H1 (cell line): ENCODE data around the gene LCN15. TPM values are rescaled to one million over a fixed set of nuclear protein-coding genes. Genes with fewer than 3 reads are reported as not detected.

Experiments used
- CTCF ChIA-PET: fragments of 300-600 bp; sonication (Branson Sonifier 250); formaldehyde crosslinking; loops from one replicate; lab custom pipeline; 2021; ENCODE audit not compliant: partially characterized antibody; lab: Charles Lee
- POLR2A ChIA-PET: fragments of 300-600 bp; sonication (Branson Sonifier 250); formaldehyde crosslinking; loops from one replicate; lab custom pipeline; 2021; ENCODE audit warnings: inconsistent platforms; ENCODE audit not compliant: partially characterized antibody; lab: Charles Lee
- DNase-seq, 2 experiments: peaks; one replicate each; pipeline versions ENCODE4 v3.0.0 to v3.0.0-alpha.2; 2010 to 2022; ENCODE audit warnings: low spot score in 2 of 2, low read depth in 1 of 2, mixed read lengths in 1 of 2
- FAIRE-seq: peaks from 2 replicates; lab custom pipeline; 2011; peaks lifted over from hg19 to GRCh38; lab: Jason Lieb, UNC
- H2AFZ ChIP-seq: 2 replicates; pipeline ENCODE4 v1.8.1; 2012; ENCODE audit warnings: low read length, inconsistent platforms
- H2AK5ac ChIP-seq: 2 replicates; pipeline ENCODE4 v1.6.1; 2013; ENCODE audit warnings: low read depth, low read length
- H2BK120ac ChIP-seq: replicated peaks from 2 replicates; pipeline ENCODE3; 2013; ENCODE audit warnings: low read depth, low read length, inconsistent platforms
- H2BK12ac ChIP-seq: 2 replicates; pipeline ENCODE4 v1.6.1; 2013; ENCODE audit warnings: low read depth, low read length
- H2BK15ac ChIP-seq: 2 replicates; pipeline ENCODE4 v1.6.1; 2013; ENCODE audit warnings: low read length
- H2BK20ac ChIP-seq: 2 replicates; pipeline ENCODE4 v1.6.1; 2013; ENCODE audit warnings: low read length
- H2BK5ac ChIP-seq: 2 replicates; pipeline ENCODE4 v1.6.1; 2013; ENCODE audit warnings: low read depth, low read length
- H3K14ac ChIP-seq: 2 replicates; pipeline ENCODE4 v1.6.1; 2013; ENCODE audit warnings: inconsistent platforms; ENCODE audit not compliant: insufficient read length
- H3K18ac ChIP-seq: 2 replicates; pipeline ENCODE4 v1.6.1; 2013; ENCODE audit warnings: low read length; ENCODE audit errors: extremely low read depth
- H3K23ac ChIP-seq: 2 replicates; pipeline ENCODE4 v1.6.1; 2013; ENCODE audit warnings: inconsistent platforms; ENCODE audit not compliant: insufficient read length
- H3K23me2 ChIP-seq: 2 replicates; pipeline ENCODE4 v1.6.1; 2013; ENCODE audit warnings: low read depth, low read length
- H3K27ac ChIP-seq: 2 replicates; pipeline ENCODE4 v1.6.1; 2011; ENCODE audit warnings: low read depth, low read length, inconsistent platforms
- H3K27me3 ChIP-seq, 4 experiments: replicated peaks in 1 of 4; 1 replicate in 1 of 4; 2 replicates in 3 of 4; pipeline versions ENCODE4 v1.6.1 to v1.8.1; 2011 to 2013; ENCODE audit warnings: low read length in 3 of 4, mild to moderate bottlenecking in 3 of 4, inconsistent platforms in 2 of 4, mixed read lengths in 2 of 4, moderate library complexity in 1 of 4; ENCODE audit not compliant: control insufficient read depth in 3 of 4, insufficient read depth in 3 of 4; ENCODE audit errors: extremely low read depth in 1 of 4
- H3K36me3 ChIP-seq, 4 experiments: 2 replicates each; pipeline versions ENCODE4 v1.6.1 to v1.8.1; 2011 to 2013; ENCODE audit warnings: mild to moderate bottlenecking in 4 of 4, low read length in 3 of 4, moderate library complexity in 2 of 4, control low read depth in 1 of 4, inconsistent platforms in 1 of 4; ENCODE audit not compliant: insufficient read depth in 4 of 4, control insufficient read depth in 2 of 4
- H3K4ac ChIP-seq: replicated peaks from 2 replicates; pipeline ENCODE3; 2013; ENCODE audit warnings: low read length, low read depth, mixed read lengths, inconsistent platforms; ENCODE audit not compliant: insufficient read length
- H3K4me1 ChIP-seq, 4 experiments: replicated peaks in 1 of 4; 1 replicate in 1 of 4; 2 replicates in 3 of 4; pipeline versions ENCODE4 v1.6.1 to v1.8.1; 2011 to 2013; ENCODE audit warnings: low read length in 3 of 4, inconsistent platforms in 2 of 4, mixed read lengths in 1 of 4; ENCODE audit not compliant: insufficient read depth in 4 of 4, control insufficient read depth in 3 of 4
- H3K4me2 ChIP-seq, 2 experiments: 2 replicates each; pipeline versions ENCODE4 v1.6.1 to v1.8.1; 2011 to 2013; ENCODE audit warnings: low read depth in 2 of 2, low read length in 2 of 2, control low read depth in 1 of 2, inconsistent platforms in 1 of 2, mild to moderate bottlenecking in 1 of 2; ENCODE audit not compliant: insufficient read depth in 1 of 2
- H3K4me3 ChIP-seq, 4 experiments: fragments of 200-600, 300-600 bp in 1 of 4; sonication (generic), shearing (Covaris generic), sonication (Bioruptor Twin) in 1 of 4; 2 replicates each; pipeline versions ENCODE4 v1.5.1 to v1.8.1; 2011 to 2016; ENCODE audit warnings: low read length in 4 of 4, low read depth in 3 of 4, control low read depth in 2 of 4, inconsistent platforms in 2 of 4, mild to moderate bottlenecking in 2 of 4, mixed read lengths in 1 of 4, moderate library complexity in 1 of 4; ENCODE audit not compliant: insufficient read depth in 2 of 4; ENCODE audit errors: extremely low read depth in 1 of 4
- H3K56ac ChIP-seq: replicated peaks from 2 replicates; pipeline ENCODE3; 2013; ENCODE audit warnings: low read depth, mild to moderate bottlenecking, mixed read lengths, low read length, inconsistent platforms; ENCODE audit not compliant: insufficient read length
- H3K79me1 ChIP-seq: 2 replicates; pipeline ENCODE4 v1.6.1; 2013; ENCODE audit warnings: low read depth, low read length, control low read depth
- H3K79me2 ChIP-seq, 2 experiments: 2 replicates each; pipeline versions ENCODE4 v1.6.1 to v1.8.1; 2012 to 2013; ENCODE audit warnings: low read length in 2 of 2, mild to moderate bottlenecking in 2 of 2, inconsistent platforms in 1 of 2; ENCODE audit not compliant: insufficient read depth in 2 of 2, control insufficient read depth in 1 of 2
- H3K9ac ChIP-seq, 4 experiments: replicated peaks in 1 of 4; 1 replicate in 1 of 4; 2 replicates in 3 of 4; pipeline versions ENCODE4 v1.6.1 to v1.8.1; 2011 to 2013; ENCODE audit warnings: low read depth in 3 of 4, low read length in 3 of 4, control low read depth in 2 of 4, mild to moderate bottlenecking in 2 of 4, moderate library complexity in 2 of 4, inconsistent platforms in 1 of 4; ENCODE audit errors: extremely low read depth in 1 of 4
- H3K9me3 ChIP-seq, 2 experiments: 2 replicates each; pipeline versions ENCODE4 v1.6.1 to v1.8.1; 2012 to 2013; ENCODE audit warnings: mild to moderate bottlenecking in 2 of 2, moderate library complexity in 2 of 2, control low read depth in 1 of 2, inconsistent platforms in 1 of 2, low read depth in 1 of 2, low read length in 1 of 2, mixed read lengths in 1 of 2; ENCODE audit not compliant: insufficient read depth in 2 of 2
- H4K20me1 ChIP-seq, 2 experiments: replicated peaks in 1 of 2; 2 replicates each; pipeline versions ENCODE3 to v1.8.1; 2011 to 2013; ENCODE audit warnings: inconsistent platforms in 2 of 2, low read length in 2 of 2, mild to moderate bottlenecking in 1 of 2; ENCODE audit not compliant: insufficient read depth in 2 of 2, control insufficient read depth in 1 of 2
- H4K5ac ChIP-seq: 2 replicates; pipeline ENCODE4 v1.6.1; 2013; ENCODE audit warnings: low read length, low read depth, mixed read lengths, inconsistent platforms; ENCODE audit not compliant: insufficient read length
- H4K8ac ChIP-seq: 2 replicates; pipeline ENCODE4 v1.8.0; 2013; ENCODE audit warnings: mild to moderate bottlenecking, moderate library complexity, low read length, inconsistent platforms; ENCODE audit not compliant: insufficient read depth; ENCODE audit errors: extremely low read depth
- H4K91ac ChIP-seq: replicated peaks from 2 replicates; pipeline ENCODE3; 2013; ENCODE audit warnings: low read length, mixed read lengths, inconsistent platforms; ENCODE audit not compliant: insufficient read length
- BRCA1 ChIP-seq: IDR thresholded peaks from 2 replicates; pipeline ENCODE4 v1.6.1; 2012; ENCODE audit warnings: low read depth, low read length, improper control_type of control experiment
- EGR1 ChIP-seq: IDR thresholded peaks from 2 replicates; pipeline ENCODE4 v1.6.1; 2011; ENCODE audit warnings: low read depth, low read length, borderline replicate concordance
- JUN ChIP-seq: IDR thresholded peaks from 2 replicates; pipeline ENCODE4 v1.6.1; 2011; ENCODE audit warnings: low read depth, mild to moderate bottlenecking, improper control_type of control experiment, low read length
- KDM4A ChIP-seq: IDR thresholded peaks from one replicate; pipeline ENCODE4 v1.7.1; 2012; ENCODE audit warnings: low read depth, mild to moderate bottlenecking, moderate library complexity, low read length, inconsistent platforms; ENCODE audit not compliant: severe bottlenecking
- POLR2AphosphoS5 ChIP-seq: IDR thresholded peaks from 2 replicates; pipeline ENCODE4 v1.6.1; 2011; ENCODE audit warnings: low read depth, low read length
- POU5F1 ChIP-seq: IDR thresholded peaks from 2 replicates; pipeline ENCODE4 v1.6.1; 2011; ENCODE audit warnings: low read depth, mild to moderate bottlenecking, low read length, moderate library complexity
- SIRT6 ChIP-seq: IDR thresholded peaks from one replicate; pipeline ENCODE4 v1.7.1; 2012; ENCODE audit warnings: low read length, inconsistent platforms
- SP1 ChIP-seq: IDR thresholded peaks from 2 replicates; pipeline ENCODE4 v1.6.1; 2011; ENCODE audit warnings: low read depth, low read length
- TAF1 ChIP-seq: IDR thresholded peaks from 2 replicates; pipeline ENCODE4 v1.6.1; 2011; ENCODE audit warnings: mild to moderate bottlenecking, low read depth, low read length
- USF2 ChIP-seq: IDR thresholded peaks from 2 replicates; pipeline ENCODE4 v1.6.1; 2011; ENCODE audit warnings: low read length, improper control_type of control experiment
- WGBS, 2 experiments: shearing (Covaris generic) in 1 of 2; methylation state at CpG; one replicate each; pipeline versions ENCODE4 v1.1.6 to v1.1.7; 2013 to 2015; ENCODE audit warnings: low lambda C conversion rate in 2 of 2, mixed read lengths in 2 of 2, inconsistent platforms in 1 of 2, low coverage in 1 of 2, missing lambda C conversion rate in 1 of 2; ENCODE audit not compliant: insufficient replicate concordance in 2 of 2, insufficient coverage in 1 of 2, insufficient read length in 1 of 2; ENCODE audit errors: extremely low coverage in 1 of 2, missing lambda C conversion rate in 1 of 2; 5-methylcytosine and 5-hydroxymethylcytosine counted together
- polyA plus RNA-seq, 7 experiments: library from polyadenylated mRNA; depleted of rRNA in 3 of 7; stranded (reverse) in 5 of 7; unstranded in 2 of 7; fragments of >200 nt in 5 of 7; fragments of 200-250 nt in 2 of 7; gene quantifications; 1 replicate in 5 of 7; 2 replicates in 1 of 7; 4 replicates in 1 of 7; pipeline versions ENCODE4 v1.2.1 to v1.2.3, GENCODE V29; 2011 to 2013; ENCODE audit warnings: missing spikeins in 2 of 7, mixed read lengths in 2 of 7
- total RNA-seq: library from RNA; stranded (reverse); fragmentation: NEBNext Ultra II Directional; extraction: Animal tissue kit (Norgen Biotek cat#: 25700); gene quantifications from 2 replicates; pipeline ENCODE4 v1.2.1, GENCODE V29; 2021

LCN15 gene
- total and polyA plus RNA-seq, 2 of the 8 experiments (the other 6 are each of a cell fraction or from before 2014, with no cell fraction given) = 0.08 to 0.47 TPM

DNA sequence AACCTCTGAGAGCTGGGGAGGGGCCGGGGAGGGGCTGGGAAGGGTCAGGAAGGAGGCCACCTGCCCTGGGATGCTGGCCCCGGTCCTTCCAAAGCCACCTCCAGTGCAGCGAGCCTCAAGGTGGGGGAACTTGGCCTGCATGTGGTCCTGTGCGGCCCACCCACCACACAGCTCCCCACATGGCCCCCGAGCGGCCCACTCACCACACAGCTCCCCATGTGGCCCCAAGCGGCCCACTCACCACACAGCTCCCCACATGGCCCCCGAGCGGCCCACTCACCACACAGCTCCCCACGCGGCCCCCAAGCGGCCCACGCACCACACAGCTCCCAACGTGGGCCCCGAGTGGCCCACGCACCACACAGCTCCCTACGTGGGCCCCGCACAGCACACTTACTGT, 19.5 kb downstream of the LCN15 start:
- Histone ChIP-seq H3K4me2 (no peak overlapping the region), H2AK5ac (no peak overlapping the region), H3K18ac (no peak overlapping the region), H3K79me1 (no peaks in the 10 kb centered on the region), H2BK120ac (no peak overlapping the region), H3K9me3 (no peaks in the 10 kb centered on the region), H3K4me1 (peaks cover 0 to 20% (median 9%) of the 10 kb centered on the region in 4 experiments; a peak in 6 of 7 replicates), H3K23ac (no peak overlapping the region), H3K79me2 (no peaks in the 10 kb centered on the region), H3K4ac (no peak overlapping the region), H4K8ac (no peak overlapping the region), H3K9ac (no peak overlapping the region), H3K4me3 (no peak overlapping the region), H2BK20ac (no peak overlapping the region), H4K91ac (no peak overlapping the region), H2AFZ (no peak overlapping the region), H2BK5ac (no peak overlapping the region), H3K27me3 (peaks cover 0 to 4% (median 0%) of the 10 kb centered on the region in 4 experiments; a peak in 2 of 7 replicates), H3K36me3 (no peaks in the 10 kb centered on the region), H3K27ac (no peak overlapping the region), H2BK15ac (no peak overlapping the region), H4K20me1 (no peaks in the 10 kb centered on the region), H2BK12ac (no peak overlapping the region), H3K56ac (no peak overlapping the region), H4K5ac (no peak overlapping the region), H3K14ac (no peak overlapping the region), H3K23me2 (no peaks in the 10 kb centered on the region; the same call in 1 of the 2 replicates)
- ChIA-PET CTCF (interaction anchor here (0.6 to 4.8 kb wide), 8 partner anchors 10 to 323 kb away, joined by 3 to 36 read pairs (median 6); partner anchors contain the start of gene LCN8), POLR2A (interaction anchor here (11.7 kb wide), 1 partner anchor 15 kb away, joined by 137 read pairs; no protein-coding TSS in a partner anchor)
- WGBS, 2 experiments = 98% methylated on average over 9 of the region's 18 CpGs; no CpG with 5 or more reads in 1 of the 2 experiments
- DNase-seq (no peak), FAIRE-seq (no peak)
- TF ChIP-seq POLR2AphosphoS5 = no peak
- no peak for TF ChIP-seq USF2
- TF ChIP-seq SP1 = no peak
- TF ChIP-seq BRCA1 = no peak
- no peak for TF ChIP-seq SIRT6
- no peak for TF ChIP-seq KDM4A
- TF ChIP-seq EGR1 = no peak
- TF ChIP-seq POU5F1 = no peak
- TF ChIP-seq TAF1 = no peak
- TF ChIP-seq JUN = no peak
